G401.6 (cell line): ENCODE results near the gene FSCN2.
"Not testable (repeated sequence)": the region's sequence is repeated elsewhere in the genome, so short reads cannot be mapped to it uniquely, and the experiment has no call there.

Experiments
- FAIRE-seq: peaks from 2 replicates; lab custom pipeline; 2012; peaks lifted over from hg19 to GRCh38; lab: Jason Lieb, UNC

Gene FSCN2

DNA sequence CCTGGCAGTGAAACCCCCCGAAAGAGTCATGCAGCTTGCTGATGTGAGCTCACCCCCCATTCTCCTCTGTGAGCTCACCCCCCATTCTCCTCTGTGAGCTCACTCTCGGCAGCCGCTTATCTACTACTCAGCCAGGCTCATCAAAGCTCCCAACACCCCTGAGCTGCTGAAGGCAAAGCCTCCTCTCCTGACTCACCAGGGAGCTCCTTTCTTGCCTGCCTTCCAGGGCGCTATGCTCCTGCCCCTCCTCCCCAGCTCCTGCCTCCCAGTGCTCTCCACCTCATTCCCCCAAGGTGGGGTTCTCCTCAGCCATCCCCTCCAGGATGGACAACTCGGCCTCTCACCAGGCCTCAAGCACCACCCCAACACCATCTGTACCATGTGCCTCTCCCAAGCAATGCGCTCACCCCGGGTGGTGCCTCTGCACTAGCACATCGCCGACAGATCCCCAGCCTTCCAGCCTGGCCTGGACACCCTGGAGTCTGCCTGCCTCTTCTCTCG, 51.7 kb downstream of the FSCN2 start:
- FAIRE-seq = no peak

DNA sequence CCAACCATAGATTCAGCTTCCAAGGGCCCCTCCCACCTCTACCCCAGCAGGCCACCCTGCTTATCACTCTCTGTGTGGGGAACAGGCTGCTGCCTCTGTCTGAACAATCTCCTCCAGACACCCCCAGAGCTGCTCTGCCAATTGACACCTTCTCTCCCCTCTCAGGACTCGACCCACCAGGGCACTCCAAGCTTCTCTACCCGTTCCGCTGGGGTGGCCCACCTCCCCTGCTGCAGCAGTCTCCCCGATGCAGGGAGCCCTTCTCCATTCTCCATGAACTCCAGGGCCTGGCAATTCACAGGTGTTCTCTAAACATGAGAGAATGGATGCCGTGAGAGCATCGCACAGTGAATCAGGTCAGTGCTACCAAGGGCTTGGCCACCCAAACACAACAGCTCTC, 52.3 kb downstream of the FSCN2 start:
- no peak for FAIRE-seq

GRCh38 chr17:81581758-81582157, 53.6 kb downstream of the FSCN2 start:
- no peak for FAIRE-seq

DNA sequence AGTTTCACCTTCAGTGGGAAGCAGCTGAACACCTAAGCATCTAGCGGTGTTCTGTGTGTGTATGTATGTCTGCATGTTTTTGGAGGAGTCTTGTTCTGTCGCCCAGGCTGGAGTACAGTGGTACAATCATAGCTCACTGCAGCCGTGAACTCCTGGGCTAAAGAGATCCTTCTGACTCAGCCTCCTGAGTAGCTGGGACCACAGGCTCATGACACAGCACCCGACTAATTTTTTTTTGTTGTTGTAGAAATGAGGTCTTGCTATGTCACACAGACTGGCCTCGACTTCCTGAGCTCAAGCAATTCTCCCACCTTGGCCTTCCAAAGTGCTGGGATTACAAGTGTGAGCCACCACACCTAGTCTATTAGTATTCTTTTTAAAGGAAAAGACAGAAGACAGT, 54.2 kb downstream of the FSCN2 start:
- no peak for FAIRE-seq

DNA sequence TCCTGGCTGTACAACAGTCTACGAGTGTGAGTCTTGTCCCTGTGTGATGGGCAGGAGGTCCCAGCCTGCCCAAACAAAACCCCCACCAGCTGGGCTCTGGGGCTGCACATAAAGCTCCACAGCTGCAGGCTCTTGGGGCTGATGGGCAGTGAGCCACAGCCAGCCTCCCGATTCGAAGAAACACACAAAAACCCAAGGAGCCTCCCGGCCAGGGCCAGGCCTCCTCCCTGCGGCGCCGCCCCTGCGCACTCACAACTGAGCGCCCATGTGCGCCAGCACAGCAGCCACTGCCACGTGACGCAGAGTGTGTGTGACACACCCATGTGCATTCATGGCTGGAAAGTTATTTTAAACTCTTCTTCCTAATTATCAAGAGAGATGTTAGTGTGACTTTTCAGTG, 54.6 kb downstream of the FSCN2 start:
- no peak for FAIRE-seq

DNA sequence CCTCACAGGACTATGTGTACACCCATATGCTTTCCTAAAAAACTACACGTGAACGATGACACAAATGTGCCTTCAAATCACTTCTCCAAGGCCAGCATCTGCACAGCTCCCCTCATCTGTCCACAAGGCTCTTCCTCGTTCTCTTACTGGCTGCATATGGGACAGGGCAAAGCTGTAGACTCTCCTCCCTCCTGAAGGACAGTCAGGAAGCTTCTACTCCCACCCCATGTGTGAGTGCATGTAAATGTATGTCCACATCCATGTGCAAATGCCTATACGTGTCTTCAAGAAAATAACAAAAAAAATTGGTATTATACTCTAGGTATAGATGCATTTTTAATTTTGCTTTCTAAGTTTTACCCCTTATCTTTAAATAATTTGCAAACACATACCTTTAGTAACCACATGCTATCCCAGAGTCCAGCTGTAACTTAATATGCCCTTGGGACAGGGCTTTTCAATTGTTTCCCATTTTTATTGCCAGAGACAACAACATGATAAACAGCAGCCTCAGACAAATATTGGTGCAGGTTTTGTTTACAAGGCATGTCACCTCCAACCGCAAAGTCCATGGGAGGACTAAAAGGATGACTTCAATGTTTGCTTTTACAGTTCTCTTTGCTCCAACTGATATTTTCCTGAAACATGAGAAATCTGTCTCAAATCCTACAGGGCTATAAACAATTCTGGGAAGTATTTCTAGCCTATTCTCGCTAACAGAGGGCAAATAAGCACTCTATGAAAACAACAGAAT, 55.6 kb downstream of the FSCN2 start:
- no peak for FAIRE-seq

DNA sequence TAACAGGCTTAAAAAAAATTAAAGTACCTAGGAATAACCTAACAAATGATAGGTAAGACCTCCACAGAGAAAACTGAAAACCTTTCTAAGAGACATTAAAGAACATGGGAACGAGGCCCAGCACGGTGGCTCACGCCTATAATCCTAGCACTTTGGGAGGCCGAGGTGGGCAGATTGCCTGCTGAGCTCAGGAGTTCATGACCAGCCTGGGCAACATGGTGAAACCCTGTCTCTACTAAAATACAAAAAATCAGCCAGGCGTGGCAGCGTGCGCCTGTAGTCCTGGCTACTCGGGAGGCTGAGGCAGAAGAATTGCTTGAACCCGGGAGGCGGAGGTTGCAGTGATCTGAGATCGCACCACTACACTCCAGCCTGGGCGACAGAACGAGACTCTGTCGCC, 56.6 kb downstream of the FSCN2 start:
- not testable (repeated sequence) for FAIRE-seq

DNA sequence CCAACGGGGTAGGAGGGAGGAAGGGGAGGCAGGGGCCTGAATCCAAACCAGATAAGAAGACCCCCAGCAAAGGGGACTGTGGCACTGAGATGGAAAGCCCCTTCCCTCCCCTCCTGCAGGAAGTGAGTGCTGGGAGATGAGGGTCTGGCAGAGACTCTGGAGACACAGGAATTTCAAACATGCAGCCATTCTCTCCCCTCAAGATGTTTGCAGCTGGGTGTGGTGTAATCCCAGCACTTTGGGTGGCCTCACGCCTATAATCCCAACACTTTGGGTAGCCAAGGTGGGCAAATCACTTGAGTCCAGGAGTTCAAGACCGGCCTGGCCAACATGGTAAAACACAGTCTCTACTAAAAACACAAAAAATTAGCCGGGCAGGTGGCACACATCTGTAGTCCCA, 57.9 kb downstream of the FSCN2 start:
- no peak for FAIRE-seq
